CD4-positive, alpha-beta T cell treated with Interleukin-12 subunit alpha and Interleukin-12 subunit beta, for 1 hour (primary cell): ENCODE measurements around the gene PNPLA5.

Experiments used
- DNase-seq: peaks from one replicate; pipeline ENCODE4 v3.0.0-alpha.2; 2020

The PNPLA5 gene

DNA sequence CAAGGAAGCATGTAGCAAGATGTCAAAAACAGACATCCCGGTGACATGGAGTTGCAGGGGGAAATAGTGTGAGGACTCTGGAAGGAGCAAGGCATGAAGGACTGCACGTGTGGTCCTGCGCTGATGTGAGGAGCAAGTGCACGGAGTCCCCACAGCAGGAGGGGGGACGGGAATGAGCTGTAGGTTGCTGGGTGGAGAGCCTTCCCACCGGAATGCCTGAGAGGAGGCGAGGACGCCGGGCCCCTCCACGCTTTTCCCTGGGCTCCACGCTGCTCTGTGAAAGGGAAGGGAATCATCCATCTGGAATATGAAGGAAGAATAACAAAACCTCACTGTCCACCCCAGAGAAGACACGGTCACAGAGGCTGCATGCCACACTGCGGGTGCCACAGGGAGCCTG, 56.1 kb downstream of the PNPLA5 start:
- DNase-seq: no peak

DNA sequence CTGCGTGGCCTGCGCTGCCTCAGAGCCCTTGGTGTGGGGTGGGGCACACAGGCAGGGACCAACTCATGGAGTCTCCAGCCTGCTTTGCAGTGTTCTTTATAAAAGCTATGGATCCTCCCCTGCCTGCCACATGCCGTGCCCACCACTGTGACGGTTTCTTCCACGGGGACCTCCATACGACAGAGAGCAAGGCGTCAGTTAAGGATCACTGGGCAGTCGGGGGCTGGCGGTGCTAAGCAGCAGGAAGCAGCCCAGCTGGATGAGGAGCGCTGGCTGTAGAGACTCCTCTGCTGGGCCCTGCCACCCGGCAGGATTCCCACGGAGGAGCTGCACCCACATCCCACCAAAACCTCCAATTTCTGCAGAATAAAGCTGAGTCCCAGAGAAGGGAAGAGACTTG, 56.6 kb downstream of the PNPLA5 start:
- DNase-seq: no peak

DNA sequence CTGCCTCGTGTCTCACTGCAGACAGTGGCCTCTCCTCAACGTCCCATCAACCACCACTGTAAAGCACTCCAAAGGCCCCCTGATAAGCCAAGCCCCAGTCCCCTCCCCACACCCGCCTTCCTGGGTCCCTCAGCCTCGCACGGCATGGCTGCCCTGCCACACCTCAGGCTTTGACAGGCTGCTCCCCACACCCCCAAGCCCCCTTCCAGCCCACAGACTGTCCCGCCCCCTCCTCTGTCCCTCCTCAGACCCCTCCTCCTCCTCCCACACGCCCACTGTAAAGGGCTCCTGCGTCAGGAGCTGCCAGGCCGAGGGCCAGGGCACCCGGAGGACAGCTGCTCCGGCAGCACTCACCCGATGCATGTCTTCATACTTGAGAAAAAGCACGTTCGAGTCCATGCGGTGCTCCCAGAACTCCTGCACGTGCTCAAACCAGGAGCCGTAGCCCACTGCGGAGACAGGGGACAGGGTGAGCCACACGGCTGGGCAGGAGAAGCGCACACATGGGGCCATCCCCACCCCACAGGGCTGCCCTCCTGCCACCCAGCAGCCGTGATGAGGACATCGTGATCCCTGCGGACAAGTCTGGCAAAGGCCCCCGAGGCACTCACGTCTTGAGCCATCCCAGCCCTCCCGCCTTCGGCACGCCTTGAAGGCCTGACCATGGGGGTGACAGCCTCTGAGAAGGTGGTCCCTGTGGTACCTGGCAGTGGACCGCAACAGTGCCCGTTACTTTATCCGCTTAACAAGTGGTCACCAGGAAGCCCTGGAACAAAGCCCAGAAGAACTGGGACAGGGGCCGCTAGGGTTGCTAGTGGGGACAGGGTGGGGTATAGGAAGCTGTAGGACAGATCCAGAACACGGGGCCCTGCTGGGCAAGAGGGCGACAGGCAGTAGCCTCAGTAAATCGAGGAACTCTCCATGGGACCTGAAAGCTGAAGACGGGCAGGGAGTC, 58.2 kb downstream of the PNPLA5 start:
- DNase-seq: no peak

DNA sequence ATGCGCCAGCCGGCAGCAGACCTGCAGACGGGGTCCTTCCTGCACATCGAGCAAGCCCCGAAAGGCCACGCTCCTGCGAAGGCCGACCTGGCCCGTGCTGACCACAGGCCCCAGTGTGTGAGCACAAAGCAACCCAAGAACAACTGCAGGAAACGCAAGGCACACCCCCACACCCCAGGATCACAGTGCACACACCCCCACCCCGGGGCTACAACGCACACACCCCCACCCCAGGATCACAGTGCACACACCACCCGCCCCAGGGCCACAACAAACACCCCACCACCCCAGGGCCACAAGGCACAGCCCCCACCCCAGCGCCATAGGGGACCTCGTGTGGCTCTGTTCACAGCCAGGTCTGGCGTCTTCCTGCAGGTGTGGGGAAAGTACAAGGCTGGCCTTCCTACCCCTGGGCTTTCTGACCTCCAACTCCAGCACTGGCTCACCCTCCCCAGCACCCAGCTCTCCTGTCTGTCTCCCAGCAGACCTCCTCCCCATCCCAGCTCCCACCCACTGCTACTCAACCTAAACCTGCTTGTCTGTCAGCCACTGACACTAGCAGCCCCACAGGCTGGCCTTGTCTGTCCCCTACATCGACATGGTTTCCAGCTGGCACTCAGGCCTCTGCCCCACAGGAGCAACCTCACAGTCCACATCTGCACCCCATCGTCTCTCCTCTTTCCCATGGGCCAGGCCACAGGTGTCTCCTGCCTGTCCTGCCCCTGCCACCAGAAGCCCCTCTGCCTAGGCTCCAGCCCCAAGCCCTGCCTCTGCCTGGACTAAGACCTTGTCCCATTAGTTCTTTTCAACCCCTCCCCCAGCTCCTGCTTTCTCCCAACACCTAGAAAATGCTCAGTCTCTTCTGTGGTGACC, 59.2 kb downstream of the PNPLA5 start:
- no peak for DNase-seq

DNA sequence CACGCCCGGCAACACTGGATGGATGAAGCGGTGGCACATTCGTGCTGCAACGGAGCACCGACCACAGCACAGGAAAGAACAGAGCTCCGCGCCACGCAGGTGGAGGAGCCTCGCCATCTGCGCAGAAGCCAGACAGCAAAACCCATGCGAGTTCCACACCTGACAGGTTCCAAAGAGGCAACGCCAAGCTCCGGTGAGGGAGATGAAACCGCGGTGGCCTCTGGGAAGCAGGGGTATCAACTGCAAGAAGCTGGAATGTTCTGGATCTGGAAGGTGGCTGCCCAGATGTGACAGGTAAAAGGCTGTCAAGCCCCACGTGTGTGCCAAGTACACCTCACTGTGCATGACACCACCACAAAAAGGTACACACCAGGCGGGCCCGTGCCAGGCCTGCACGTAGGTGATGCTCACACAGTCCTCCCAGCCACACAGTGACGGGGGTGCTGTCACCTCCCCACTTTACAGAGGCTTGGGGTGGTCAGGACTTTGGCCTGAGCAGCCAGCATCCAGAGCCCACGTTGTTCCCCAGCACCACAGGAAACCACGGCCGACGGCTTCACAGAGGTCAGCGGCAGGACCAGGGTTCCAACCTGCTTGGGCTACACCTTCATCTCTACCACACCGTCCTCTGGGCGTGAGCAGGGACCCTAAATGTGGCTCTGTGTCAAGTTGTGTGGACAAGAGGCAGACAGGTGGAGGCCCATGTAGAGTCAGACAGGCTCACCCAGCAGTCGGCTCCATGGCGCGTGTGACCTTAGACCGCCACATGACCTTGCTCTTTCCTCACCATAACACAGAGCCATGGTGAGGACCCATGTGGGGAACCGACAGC, 60.0 kb downstream of the PNPLA5 start:
- no peak for DNase-seq

DNA sequence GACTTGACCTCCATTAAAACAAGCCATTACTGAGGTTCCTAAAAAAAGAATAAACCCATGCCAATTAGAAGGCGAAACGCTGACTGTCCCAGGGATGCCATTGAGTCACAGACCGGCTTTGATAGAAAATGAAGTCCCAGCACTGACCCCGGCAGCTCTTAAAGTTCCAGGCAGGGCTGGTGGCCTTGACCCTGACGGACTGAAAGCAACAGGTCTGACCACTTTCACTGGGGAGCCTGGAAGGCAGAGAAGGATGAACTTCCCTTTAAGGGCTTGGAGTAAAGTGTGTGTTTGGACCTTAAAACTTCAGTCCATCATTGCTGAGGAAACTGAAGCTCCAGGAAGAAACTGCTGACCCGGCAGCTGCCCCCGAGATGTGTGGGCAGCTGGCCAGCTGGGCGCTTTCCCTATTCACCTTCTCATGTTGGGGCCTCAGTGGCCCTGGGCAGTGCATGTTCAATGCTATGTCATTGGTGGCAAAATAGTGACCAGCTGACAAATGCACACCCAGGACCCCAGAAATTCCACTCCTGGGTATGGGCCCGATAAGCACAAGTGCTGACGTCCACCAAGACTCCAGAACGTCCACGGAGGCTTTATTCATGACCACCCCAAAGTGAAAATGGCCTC, 60.8 kb downstream of the PNPLA5 start:
- DNase-seq: no peak

DNA sequence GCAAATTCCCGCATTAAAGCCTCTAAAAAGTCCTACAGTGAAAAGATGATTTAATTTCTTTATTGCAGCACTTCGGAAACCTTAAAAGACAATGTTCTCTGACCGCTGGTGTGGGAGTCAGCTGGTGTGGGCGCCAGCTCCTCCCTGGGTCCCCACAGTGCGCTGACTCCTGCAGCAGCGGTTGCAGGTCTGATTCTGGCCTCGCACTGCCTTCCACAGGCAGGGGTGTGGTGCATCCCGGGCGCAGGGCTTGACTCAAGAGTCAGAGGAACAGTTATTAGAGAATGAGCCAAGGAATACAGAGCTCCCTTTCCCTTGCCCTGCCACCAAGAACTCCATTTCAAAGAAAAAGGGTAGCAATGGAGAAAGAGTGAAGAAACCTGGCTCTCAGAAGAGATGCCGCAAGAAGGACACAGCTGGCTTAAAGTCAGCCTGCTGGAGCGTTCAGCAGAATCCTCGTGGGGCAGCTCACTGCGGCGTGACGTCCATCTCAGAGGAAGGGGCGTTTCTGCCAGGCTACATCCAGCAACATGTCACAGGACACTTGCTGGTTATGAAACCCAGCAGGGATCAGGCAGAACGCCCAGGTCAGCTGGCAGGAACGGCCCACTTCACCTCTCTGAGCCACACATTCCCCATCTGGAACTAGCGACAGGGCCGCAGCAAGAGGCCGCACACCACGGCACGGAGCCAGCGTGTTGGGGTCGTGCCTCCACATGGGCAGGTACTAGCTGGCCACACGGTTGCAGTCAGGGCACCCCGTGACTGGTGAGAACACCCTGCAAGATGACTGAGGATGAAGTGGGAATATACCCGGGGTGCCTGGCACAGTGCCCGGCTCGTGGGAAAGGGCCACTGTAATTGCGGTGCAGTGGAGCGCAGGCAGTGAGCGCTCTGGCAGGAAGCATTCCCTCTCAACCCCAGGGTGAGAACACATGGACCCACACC, 61.6 kb downstream of the PNPLA5 start:
- no peak for DNase-seq
